Common myeloid progenitor, CD34-positive (primary cell): ENCODE data around the gene SMAD7.

Experiments used
- CTCF ChIA-PET: fragments of 350-600 bp; sonication (Branson Sonifier 250); formaldehyde crosslinking; loops from one replicate; lab custom pipeline; 2021; ENCODE audit warnings: antibody characterized with exemption; lab: Charles Lee
- POLR2A ChIA-PET: fragments of 350-600 bp; sonication (Branson Sonifier 250); formaldehyde crosslinking; loops from one replicate; lab custom pipeline; 2021; ENCODE audit warnings: antibody characterized with exemption; lab: Charles Lee
- DNase-seq, 3 donors: peaks; one replicate each; pipeline versions ENCODE4 v3.0.0 to v3.0.0-alpha.2; 2013
- H3K27ac ChIP-seq, 2 experiments: 1 replicate in 1 of 2; 2 replicates in 1 of 2; pipeline ENCODE4 v1.7.0; 2013; ENCODE audit warnings: inconsistent platforms in 2 of 2, low read length in 2 of 2, mild to moderate bottlenecking in 2 of 2, low read depth in 1 of 2, moderate library complexity in 1 of 2; ENCODE audit not compliant: severe bottlenecking in 2 of 2, insufficient read depth in 1 of 2, poor library complexity in 1 of 2
- H3K27me3 ChIP-seq, 5 experiments: replicated peaks in 2 of 5; 1 replicate in 3 of 5; 2 replicates in 2 of 5; pipeline versions ENCODE4 v1.6.1 to v1.7.0; 2013; ENCODE audit warnings: low read length in 4 of 5, mild to moderate bottlenecking in 2 of 5, moderate library complexity in 2 of 5, inconsistent platforms in 1 of 5; ENCODE audit not compliant: insufficient read depth in 5 of 5, control insufficient read depth in 4 of 5
- H3K36me3 ChIP-seq, 4 experiments: 1 replicate in 2 of 4; 2 replicates in 2 of 4; pipeline versions ENCODE4 v1.6.1 to v1.7.0; 2013; ENCODE audit warnings: low read length in 3 of 4, control low read depth in 1 of 4, mild to moderate bottlenecking in 1 of 4; ENCODE audit not compliant: control insufficient read depth in 4 of 4, insufficient read depth in 4 of 4
- H3K4me1 ChIP-seq, 4 experiments: 1 replicate in 3 of 4; 2 replicates in 1 of 4; pipeline versions ENCODE4 v1.6.1 to v1.7.1; 2013; ENCODE audit warnings: low read length in 3 of 4, mild to moderate bottlenecking in 3 of 4, control low read depth in 1 of 4, inconsistent platforms in 1 of 4, moderate library complexity in 1 of 4; ENCODE audit not compliant: control insufficient read depth in 4 of 4, insufficient read depth in 4 of 4; ENCODE audit errors: control extremely low read depth in 1 of 4
- H3K4me3 ChIP-seq, 7 experiments: 1 replicate in 4 of 7; 2 replicates in 3 of 7; pipeline versions ENCODE4 v1.5.1 to v1.7.0; 2013; ENCODE audit warnings: mild to moderate bottlenecking in 7 of 7, low read length in 6 of 7, moderate library complexity in 6 of 7, inconsistent platforms in 2 of 7, low read depth in 2 of 7, control low read depth in 1 of 7; ENCODE audit not compliant: insufficient read depth in 4 of 7, control insufficient read depth in 1 of 7; ENCODE audit errors: extremely low read depth in 1 of 7
- H3K9me3 ChIP-seq, 5 experiments: 1 replicate in 4 of 5; 2 replicates in 1 of 5; pipeline versions ENCODE4 v1.6.1 to v1.7.1; 2013; ENCODE audit warnings: low read length in 4 of 5, mild to moderate bottlenecking in 2 of 5, inconsistent platforms in 1 of 5, low read depth in 1 of 5, moderate library complexity in 1 of 5; ENCODE audit not compliant: control insufficient read depth in 4 of 5, insufficient read depth in 2 of 5; ENCODE audit errors: control extremely low read depth in 1 of 5
- WGBS: methylation state at CpG from one replicate; pipeline ENCODE4 v1.1.5; 2013; ENCODE audit not compliant: insufficient coverage; 5-methylcytosine and 5-hydroxymethylcytosine counted together

SMAD7 gene

DNA sequence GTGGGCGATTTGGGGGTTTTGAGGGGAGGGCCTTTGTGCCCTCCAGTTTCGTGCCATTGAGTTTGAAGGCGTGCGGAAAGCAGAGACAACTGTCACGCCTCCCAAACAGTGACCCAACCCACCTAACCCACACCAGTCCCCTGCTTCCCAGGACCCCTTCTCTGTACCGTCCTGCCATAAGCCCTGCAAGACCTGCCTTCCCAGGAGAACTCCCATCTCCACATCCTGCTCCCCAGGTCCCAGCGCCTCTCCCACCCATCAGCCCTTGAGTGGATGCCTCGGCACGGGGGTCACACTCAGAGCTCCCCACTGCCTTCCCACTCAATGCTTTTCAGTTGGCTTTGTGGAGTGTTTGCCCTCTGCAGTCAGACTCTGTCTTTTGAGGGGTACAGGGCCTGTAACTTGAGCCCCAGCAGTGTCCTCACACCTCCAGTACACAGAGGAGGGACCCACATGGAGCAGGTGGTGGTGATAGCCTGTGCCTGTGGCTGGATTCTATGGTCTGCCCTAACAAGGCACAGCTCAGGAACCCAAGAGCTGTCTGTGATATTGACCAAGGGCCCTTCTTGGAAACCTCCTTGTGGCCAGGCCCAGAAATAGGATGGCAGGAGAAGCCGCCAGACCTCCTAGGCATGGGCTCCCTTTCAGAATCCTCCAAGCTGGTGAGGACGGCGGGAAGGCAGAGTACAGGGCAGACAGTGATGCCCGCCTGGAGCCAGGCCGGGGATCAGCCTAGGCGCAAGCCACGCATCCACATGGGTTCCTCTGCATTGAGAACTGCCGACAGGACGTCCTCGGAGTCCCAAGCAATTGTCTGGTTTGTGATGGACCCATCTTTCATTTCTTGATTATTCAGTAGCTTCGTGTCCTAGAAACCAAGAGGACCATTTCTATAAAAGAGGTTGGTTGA, 44.4 kb upstream of the SMAD7 start:
- Histone ChIP-seq H3K9me3 (no peaks in the 10 kb centered on the region), H3K4me1 (peaks cover 0 to 46% (median 17%) of the 10 kb centered on the region in 4 experiments), H3K27ac (no peak overlapping the region), H3K4me3 (no peak overlapping the region), H3K36me3 (no peaks in the 10 kb centered on the region), H3K27me3 (no peaks in the 10 kb centered on the region)
- WGBS: 98% methylated on average over 14 of the region's 20 CpGs
- no peak for DNase-seq
- POLR2A ChIA-PET: interaction anchor here (0.6 kb wide), 1 partner anchor 163 kb away, joined by 3 read pairs; no protein-coding TSS in a partner anchor
- CTCF ChIA-PET: interaction anchor here (0.6 to 1.8 kb wide), 7 partner anchors 11 to 45 kb away, joined by 3 to 5 read pairs (median 3); no protein-coding TSS in a partner anchor

DNA sequence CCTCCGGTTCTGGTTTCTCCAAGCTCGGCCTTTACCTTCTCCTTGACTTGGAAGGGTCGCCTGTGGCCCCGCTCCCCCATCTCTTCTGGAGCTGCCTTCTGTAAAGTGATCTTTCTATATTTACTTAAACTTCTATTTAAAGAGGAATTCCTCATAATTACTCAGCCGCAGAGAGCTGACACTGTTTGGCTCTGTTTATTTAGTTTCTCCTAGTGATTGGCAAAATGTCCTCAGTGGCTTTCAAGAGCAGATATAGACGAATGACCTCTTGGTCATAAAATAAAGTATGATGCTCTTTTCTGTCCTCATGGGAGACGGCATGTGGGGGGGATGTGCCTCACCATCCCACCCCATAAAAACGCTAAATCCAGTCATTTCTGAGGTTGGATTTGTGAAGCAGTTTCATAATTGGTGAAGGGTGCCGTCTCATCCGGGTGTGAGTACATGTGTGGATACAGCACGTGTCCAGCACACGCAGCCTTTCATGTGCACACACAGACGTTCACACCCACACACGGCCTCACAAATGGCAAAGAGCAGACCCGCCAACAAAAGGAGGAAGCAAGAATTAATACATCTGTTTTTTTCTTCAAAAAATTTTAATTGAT, 43.4 kb upstream of the SMAD7 start:
- DNase-seq: no peak
- H3K27ac ChIP-seq: no peak overlapping the region
- POLR2A ChIA-PET: interaction anchor here (0.6 to 1.4 kb wide), 2 partner anchors 11 to 75 kb away, joined by 3 to 5 read pairs; no protein-coding TSS in a partner anchor
- H3K4me1 ChIP-seq: peaks cover 0 to 46% (median 17%) of the 10 kb centered on the region in 4 experiments
- 96% methylated on average over 7 of the region's 15 CpGs for WGBS
- CTCF ChIA-PET: interaction anchor here (0.6 to 1.8 kb wide), 6 partner anchors 12 to 46 kb away, joined by 3 to 5 read pairs (median 4); no protein-coding TSS in a partner anchor
- no peak overlapping the region for H3K4me3 ChIP-seq
- H3K27me3 ChIP-seq: no peaks in the 10 kb centered on the region
- no peaks in the 10 kb centered on the region for H3K36me3 ChIP-seq
- no peaks in the 10 kb centered on the region for H3K9me3 ChIP-seq

DNA sequence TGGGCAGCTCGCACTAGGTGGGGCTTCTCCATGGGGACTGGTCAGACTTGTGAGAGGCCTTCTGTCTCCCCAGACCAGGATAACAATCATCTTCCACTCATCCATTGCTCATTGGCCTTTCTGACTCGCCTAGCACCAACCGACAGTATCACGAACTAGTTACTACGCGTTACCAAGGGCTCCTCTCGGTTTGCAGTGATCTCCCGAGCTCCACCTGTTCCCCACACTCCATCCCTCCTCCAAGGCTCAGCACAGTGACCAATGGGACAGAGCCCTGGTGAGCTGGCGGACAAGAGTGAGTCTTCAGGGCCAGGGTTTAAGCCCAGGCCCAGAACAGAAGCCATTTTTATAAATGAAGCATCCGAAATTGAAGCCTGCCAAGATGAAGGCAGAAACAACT, 42.8 kb upstream of the SMAD7 start:
- CTCF ChIA-PET: interaction anchor here (0.7 to 1.8 kb wide), 5 partner anchors 10 to 47 kb away, joined by 3 to 5 read pairs (median 3); no protein-coding TSS in a partner anchor
- Histone ChIP-seq H3K27ac (no peak overlapping the region), H3K36me3 (no peaks in the 10 kb centered on the region), H3K27me3 (no peaks in the 10 kb centered on the region), H3K9me3 (no peaks in the 10 kb centered on the region), H3K4me1 (peaks cover 0 to 46% (median 17%) of the 10 kb centered on the region in 4 experiments), H3K4me3 (no peak overlapping the region)
- POLR2A ChIA-PET: interaction anchor here (0.6 to 1.4 kb wide), 2 partner anchors 10 to 74 kb away, joined by 3 to 5 read pairs; no protein-coding TSS in a partner anchor
- 97% methylated on average over 8 of the region's 10 CpGs for WGBS
- no peak for DNase-seq

DNA sequence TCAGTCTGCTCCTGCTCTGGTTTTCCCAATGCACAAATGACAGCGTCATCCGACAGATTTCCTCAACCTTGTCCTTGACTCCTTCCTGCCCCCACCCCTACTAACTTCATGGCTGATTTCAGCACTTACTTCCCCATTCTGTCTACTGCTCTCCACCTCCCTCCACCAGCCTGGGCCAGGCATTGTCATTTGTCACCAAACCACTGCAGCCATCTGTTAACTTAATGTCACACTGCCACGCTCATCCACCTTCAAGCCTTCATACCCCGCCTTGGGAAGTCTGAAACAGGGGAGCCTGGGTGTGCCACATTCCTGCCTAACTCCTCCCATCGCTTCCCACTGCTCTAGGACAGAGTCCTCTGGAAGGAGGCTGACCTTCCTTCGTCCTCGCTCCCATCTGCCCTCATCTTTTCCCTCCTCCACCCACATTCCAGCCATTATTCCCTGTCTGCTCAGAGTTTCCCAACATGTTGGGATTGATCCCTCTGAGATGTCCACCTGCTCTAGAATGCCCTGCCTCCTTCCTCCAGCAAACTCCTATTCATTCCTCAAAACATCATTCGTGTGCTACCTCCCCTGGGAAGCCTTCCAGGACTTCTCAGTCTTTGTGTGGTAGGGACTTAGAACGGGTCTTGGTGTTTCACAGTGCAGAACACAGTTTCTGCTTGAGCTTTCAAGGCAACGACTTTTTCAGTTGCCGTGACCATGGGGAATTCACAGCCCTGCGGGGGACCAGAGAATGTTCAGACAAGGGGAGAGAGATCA, 42.2 kb upstream of the SMAD7 start:
- Histone ChIP-seq H3K4me3 (peak overlapping the region in 4 of 7 experiments; percentile 0 to 34 (median 12)), H3K27me3 (no peaks in the 10 kb centered on the region), H3K9me3 (no peaks in the 10 kb centered on the region), H3K36me3 (no peaks in the 10 kb centered on the region), H3K27ac (no peak overlapping the region), H3K4me1 (peaks cover 0 to 42% (median 16%) of the 10 kb centered on the region in 4 experiments)
- POLR2A ChIA-PET: interaction anchor here (0.6 to 1.4 kb wide), 2 partner anchors 9 to 74 kb away, joined by 3 to 5 read pairs; no protein-coding TSS in a partner anchor
- 52% methylated on average over 9 of the region's 12 CpGs for WGBS
- DNase-seq: peak; percentile 81 to 95 (median 94)
- CTCF ChIA-PET: interaction anchor here (0.7 to 1.8 kb wide), 4 partner anchors 9 to 18 kb away, joined by 3 to 5 read pairs (median 4); no protein-coding TSS in a partner anchor

DNA sequence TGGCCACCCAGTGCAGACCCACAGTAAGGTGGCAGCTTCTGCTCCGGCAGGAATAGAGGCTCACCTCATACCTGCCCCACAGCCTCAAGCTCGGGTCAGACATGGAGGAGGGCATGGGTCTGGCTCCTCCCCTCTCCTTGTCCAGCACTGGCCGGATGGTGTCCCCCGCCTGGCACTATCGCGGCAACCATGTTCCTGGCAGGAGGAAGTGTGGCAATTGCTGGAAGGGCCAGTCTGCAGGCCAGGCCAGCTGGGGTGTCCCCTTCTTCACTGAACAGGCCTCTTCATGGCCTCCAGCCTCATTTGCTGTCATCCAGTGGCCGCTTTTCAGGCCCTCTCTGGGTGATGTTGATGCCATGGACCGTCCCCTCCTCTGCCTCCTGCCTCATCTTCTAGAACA, 41.4 kb upstream of the SMAD7 start:
- CTCF ChIA-PET: interaction anchor here (1.5 kb wide), 1 partner anchor 8 kb away, joined by 3 read pairs; no protein-coding TSS in a partner anchor
- H3K27me3 ChIP-seq: no peaks in the 10 kb centered on the region
- peaks cover 0 to 39% (median 14%) of the 10 kb centered on the region in 4 experiments for H3K4me1 ChIP-seq
- no peaks in the 10 kb centered on the region for H3K9me3 ChIP-seq
- no peak for DNase-seq
- H3K36me3 ChIP-seq: no peaks in the 10 kb centered on the region
- 91% methylated on average over 7 of the region's 8 CpGs for WGBS
- H3K4me3 ChIP-seq: no peak overlapping the region
- POLR2A ChIA-PET: interaction anchor here (0.6 kb wide), 1 partner anchor 20 kb away, joined by 3 read pairs; no protein-coding TSS in a partner anchor
- no peak overlapping the region for H3K27ac ChIP-seq

DNA sequence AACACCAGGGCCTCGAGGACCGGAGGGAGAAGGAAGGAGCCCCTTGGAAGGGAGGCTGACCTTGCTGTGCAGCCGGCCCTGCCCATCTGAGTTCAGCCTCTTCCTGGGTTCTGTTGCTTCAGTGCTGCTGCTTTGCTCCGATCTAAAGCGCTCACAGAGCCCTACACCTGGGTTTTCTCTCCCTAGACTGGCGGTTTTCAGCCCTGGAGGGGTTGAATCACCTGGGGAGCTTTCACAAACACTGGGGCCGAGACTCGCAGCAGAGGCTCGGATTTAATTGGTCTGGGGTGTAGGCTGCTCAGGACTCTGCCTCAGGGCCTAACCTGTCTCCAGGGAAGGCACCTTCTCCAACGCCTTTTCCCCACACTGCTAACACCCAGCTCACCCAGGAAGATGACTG, 40.9 kb upstream of the SMAD7 start:
- ChIA-PET POLR2A (interaction anchor here (0.7 kb wide), 1 partner anchor 9 kb away, joined by 3 read pairs; no protein-coding TSS in a partner anchor), CTCF (interaction anchor here (1.3 to 1.5 kb wide), 2 partner anchors 8 to 39 kb away, joined by 3 to 5 read pairs; no protein-coding TSS in a partner anchor)
- H3K27me3 ChIP-seq: no peaks in the 10 kb centered on the region
- H3K27ac ChIP-seq: no peak overlapping the region
- H3K4me1 ChIP-seq: peaks cover 0 to 39% (median 14%) of the 10 kb centered on the region in 4 experiments
- WGBS: 97% methylated on average over 10 of the region's 10 CpGs
- DNase-seq: no peak
- H3K4me3 ChIP-seq: no peak overlapping the region
- H3K9me3 ChIP-seq: no peaks in the 10 kb centered on the region
- no peaks in the 10 kb centered on the region for H3K36me3 ChIP-seq
